ENCODE measurements around the gene CADPS2. TPM values are rescaled to one million over a fixed set of nuclear protein-coding genes. Genes with fewer than 3 reads are reported as not detected.

Gene CADPS2
- total and polyA plus RNA-seq, 2 donors (not counting 1 experiment from before 2014, with no cell fraction given): not detected

- DNase-seq (no peak), ATAC-seq (ENCODE audit: low read depth) (no peak)
- Histone ChIP-seq H3K79me2 (ENCODE audit: control insufficient read depth, insufficient read depth, low read length) (no peaks in the 10 kb centered on the region), H3K36me3 (replicated peaks in 1 of 2; ENCODE audit: control extremely low read depth in 1 of 2, control insufficient read depth in 1 of 2, extremely low read depth in 1 of 2, insufficient read depth in 2 of 2, low read length in 1 of 2) (no peaks in the 10 kb centered on the region), H3K4me1 (ENCODE audit: control insufficient read depth in 2 of 2, insufficient read depth in 2 of 2, low read length in 2 of 2) (no peaks in the 10 kb centered on the region), H3K9me3 (ENCODE audit: control extremely low read depth in 1 of 3, control insufficient read depth in 2 of 3, insufficient read depth in 1 of 3, low read length in 2 of 3) (peaks cover 0 to 20% (median 0%) of the 10 kb centered on the region in 3 donors), H3K4me2 (replicated peaks; ENCODE audit: low read depth, low read length, poor library complexity, severe bottlenecking) (no peak overlapping the region), H4K20me1 (ENCODE audit: control insufficient read depth, insufficient read depth, low read length, poor library complexity, severe bottlenecking) (no peaks in the 10 kb centered on the region), H2AFZ (ENCODE audit: insufficient read depth, low read depth, low read length, poor library complexity, severe bottlenecking) (no peak overlapping the region), H3K27ac (ENCODE audit: low read length in 2 of 2) (no peak overlapping the region), H3K4me3 (ENCODE audit: control extremely low read depth in 1 of 5, extremely low read depth in 1 of 5, insufficient read depth in 1 of 5, low read depth in 2 of 5, low read length in 4 of 5) (no peak overlapping the region), H3K9ac (ENCODE audit: low read length) (no peak overlapping the region), H3K27me3 (replicated peaks in 1 of 4; ENCODE audit: control extremely low read depth in 1 of 4, control insufficient read depth in 3 of 4, insufficient read depth in 4 of 4, low read length in 3 of 4) (no peaks in the 10 kb centered on the region)
- TF ChIP-seq CTCF (IDR thresholded peaks at IDR 0.05) (no peak), EZH2 (IDR thresholded peaks at IDR 0.05; ENCODE audit: borderline replicate concordance, insufficient read depth, low read depth, low read length, poor library complexity, severe bottlenecking) (no peak)
- Mint-ChIP-seq H3K27ac (no peak overlapping the region), H3K4me1 (no peaks in the 10 kb centered on the region), H3K4me3 (no peak overlapping the region), H3K27me3 (no peaks in the 10 kb centered on the region), H3K9me3 (ENCODE audit: insufficient read depth) (peaks cover 4% of the 10 kb centered on the region)
- intact Hi-C loops (cut with micrococcal nuclease): no loop called here
- ChIA-PET POLR2A (no interaction called here), CTCF (no interaction called here)
- WGBS (ENCODE audit: insufficient coverage): 90% methylated on average over 13 of the region's 13 CpGs
Observed at GRCh38 chr7:122689346-122690109, 196.7 kb downstream of the CADPS2 start.

GRCh38 chr7:122688400-122688998 is 197.8 kb downstream of the CADPS2 start:
- Mint-ChIP-seq H3K27ac (no peak overlapping the region), H3K27me3 (no peaks in the 10 kb centered on the region), H3K9me3 (ENCODE audit: insufficient read depth) (peaks cover 4% of the 10 kb centered on the region), H3K4me3 (no peak overlapping the region), H3K4me1 (no peaks in the 10 kb centered on the region)
- Histone ChIP-seq H3K4me2 (replicated peaks; ENCODE audit: low read depth, low read length, poor library complexity, severe bottlenecking) (no peak overlapping the region), H3K9me3 (ENCODE audit: control extremely low read depth in 1 of 3, control insufficient read depth in 2 of 3, insufficient read depth in 1 of 3, low read length in 2 of 3) (peaks cover 0 to 20% (median 0%) of the 10 kb centered on the region in 3 donors), H3K27me3 (replicated peaks in 1 of 4; ENCODE audit: control extremely low read depth in 1 of 4, control insufficient read depth in 3 of 4, insufficient read depth in 4 of 4, low read length in 3 of 4) (no peaks in the 10 kb centered on the region), H3K36me3 (replicated peaks in 1 of 2; ENCODE audit: control extremely low read depth in 1 of 2, control insufficient read depth in 1 of 2, extremely low read depth in 1 of 2, insufficient read depth in 2 of 2, low read length in 1 of 2) (no peaks in the 10 kb centered on the region), H3K79me2 (ENCODE audit: control insufficient read depth, insufficient read depth, low read length) (no peaks in the 10 kb centered on the region), H3K27ac (ENCODE audit: low read length in 2 of 2) (no peak overlapping the region), H3K4me3 (ENCODE audit: control extremely low read depth in 1 of 5, extremely low read depth in 1 of 5, insufficient read depth in 1 of 5, low read depth in 2 of 5, low read length in 4 of 5) (no peak overlapping the region), H4K20me1 (ENCODE audit: control insufficient read depth, insufficient read depth, low read length, poor library complexity, severe bottlenecking) (no peaks in the 10 kb centered on the region), H3K9ac (ENCODE audit: low read length) (no peak overlapping the region), H2AFZ (ENCODE audit: insufficient read depth, low read depth, low read length, poor library complexity, severe bottlenecking) (no peak overlapping the region), H3K4me1 (ENCODE audit: control insufficient read depth in 2 of 2, insufficient read depth in 2 of 2, low read length in 2 of 2) (no peaks in the 10 kb centered on the region)
- TF ChIP-seq CTCF (IDR thresholded peaks at IDR 0.05): no peak
- 100% methylated on average over 1 of the region's 6 CpGs for WGBS (ENCODE audit: insufficient coverage)
- POLR2A ChIA-PET: no interaction called here
- CTCF ChIA-PET: no interaction called here
- ATAC-seq (ENCODE audit: low read depth) (no peak), DNase-seq (no peak)
- intact Hi-C loops (cut with micrococcal nuclease): no loop called here
